Activated naive CD8-positive, alpha-beta T cell treated with anti-CD3 and anti-CD28 coated beads, Interleukin-2, amount 50 U/mL, for 16 hours (primary cell): ENCODE results near the gene AGTPBP1.

Experiments
- DNase-seq: peaks from one replicate; pipeline ENCODE4 v3.0.0-alpha.2; 2020; ENCODE audit warnings: low read depth, low spot score

AGTPBP1 gene

GRCh38 chr9:85501456-85501855 is 240.3 kb downstream of the AGTPBP1 start:
- DNase-seq, result no peak
